ENCODE measurements around the gene TERT. TPM values are rescaled to one million over a fixed set of nuclear protein-coding genes. Genes with fewer than 3 reads are reported as not detected.
"Not testable (repeated sequence)": the region's sequence is repeated elsewhere in the genome, so short reads cannot be mapped to it uniquely, and the experiment has no call there.

Gene TERT
- total and polyA plus RNA-seq, 12 donors, result not detected

- Histone ChIP-seq H3K9me3 (peaks cover 0 to 16% (median 0%) of the 10 kb centered on the region in 11 donors), H3K4me3 (no peak overlapping the region), H3K27ac (no peak overlapping the region), H3K36me3 (no peaks in the 10 kb centered on the region), H3K4me1 (no peaks in the 10 kb centered on the region), H3K27me3 (peaks cover 0 to 7% (median 0%) of the 10 kb centered on the region in 7 donors)
- WGBS, 2 donors, result 85 to 89% methylated on average over 21 of the region's 21 CpGs
- no peak for TF ChIP-seq CTCF (IDR thresholded peaks at IDR 0.05)
- ATAC-seq (no peak), DNase-seq (no peak)
- intact Hi-C loops (cut with DNase I), result no loop called here
These were observed 17.5 kb downstream of the TERT start for GRCh38 chr5:1277331-1277730.

DNA sequence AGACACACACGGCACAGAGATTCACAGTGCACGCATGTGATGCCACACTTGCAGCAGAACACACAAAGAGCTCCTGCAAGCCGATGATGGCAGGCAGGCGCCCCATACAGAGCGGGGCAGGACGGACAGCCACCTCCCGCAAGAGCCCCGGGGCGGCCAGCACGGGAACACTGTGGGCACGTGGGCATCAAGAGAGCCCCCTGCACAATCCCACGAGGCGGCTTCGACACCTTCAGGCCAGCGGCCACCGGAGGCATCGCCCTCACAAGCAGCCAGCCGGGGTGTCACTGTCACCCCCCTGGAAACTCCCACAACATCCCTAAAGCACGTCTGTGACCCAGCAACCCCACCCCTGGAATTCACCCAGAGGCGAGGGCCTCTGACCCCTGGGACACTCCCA is 17.9 kb downstream of the TERT start:
- Histone ChIP-seq H3K4me1 (no peaks in the 10 kb centered on the region), H3K9me3 (peaks cover 0 to 16% (median 0%) of the 10 kb centered on the region in 11 donors), H3K27ac (no peak overlapping the region), H3K36me3 (no peaks in the 10 kb centered on the region), H3K4me3 (no peak overlapping the region), H3K27me3 (peaks cover 0 to 7% (median 0%) of the 10 kb centered on the region in 7 donors)
- WGBS, 2 donors, result 84 to 88% methylated on average over 20 of the region's 20 CpGs
- no peak for ATAC-seq
- peak in 1 of 2 donors; percentile 2 for DNase-seq
- TF ChIP-seq CTCF (IDR thresholded peaks at IDR 0.05), result no peak
- intact Hi-C loops (cut with DNase I), result no loop called here

DNA sequence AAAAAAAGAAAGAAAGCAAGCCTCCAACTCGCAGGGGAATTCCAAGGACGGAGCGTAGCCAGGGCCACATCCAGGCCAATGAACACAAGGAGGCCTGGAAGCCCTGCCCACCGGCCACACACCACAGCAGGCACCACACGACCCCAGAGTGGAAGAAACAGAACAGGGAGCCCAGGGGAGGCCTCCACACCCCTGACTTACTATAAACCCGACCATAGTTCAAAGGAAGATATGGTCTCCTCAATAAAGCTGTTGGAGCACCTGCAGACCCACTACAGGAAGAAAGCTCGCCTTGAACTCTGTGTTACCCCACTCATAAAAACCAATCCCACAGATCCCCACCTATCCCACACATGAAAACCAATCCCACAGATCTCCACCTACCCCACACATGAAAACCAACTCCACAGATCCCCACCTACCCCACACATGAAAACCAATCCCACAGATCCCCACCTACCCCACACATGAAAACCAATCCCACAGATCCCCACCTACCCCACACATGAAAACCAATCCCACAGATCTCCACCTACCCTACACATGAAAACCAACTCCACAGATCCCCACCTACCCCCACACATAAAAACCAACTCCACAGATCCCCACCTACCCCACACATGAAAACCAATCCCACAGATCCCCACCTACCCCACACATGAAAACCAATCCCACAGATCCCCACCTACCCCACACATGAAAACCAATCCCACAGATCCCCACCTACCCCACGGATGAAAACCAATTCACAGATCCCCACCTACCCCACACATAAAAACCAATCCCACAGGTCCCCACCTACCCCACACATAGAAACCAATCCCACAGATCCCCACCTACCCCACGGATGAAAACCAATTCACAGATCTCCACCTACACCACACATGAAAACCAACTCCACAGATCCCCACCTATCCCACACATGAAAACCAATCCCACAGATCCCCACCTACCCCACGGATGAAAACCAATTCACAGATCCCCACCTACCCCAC is 19.2 kb downstream of the TERT start:
- DNase-seq; H3K27me3 ChIP-seq; ATAC-seq; H3K36me3 ChIP-seq; H3K4me3 ChIP-seq; H3K4me1 ChIP-seq; intact Hi-C loops (cut with DNase I); H3K27ac ChIP-seq: not testable (repeated sequence)
- H3K9me3 ChIP-seq, result peaks cover 0 to 16% (median 0%) of the 10 kb centered on the region in 11 donors
- WGBS, 2 donors, result 74 to 79% methylated on average over 10 of the region's 10 CpGs

- H3K27me3 ChIP-seq, result peaks cover 0 to 7% (median 0%) of the 10 kb centered on the region in 7 donors
- peaks cover 0 to 16% (median 0%) of the 10 kb centered on the region in 11 donors for H3K9me3 ChIP-seq
- H3K4me3 ChIP-seq, result no peak overlapping the region
- WGBS, 2 donors, result 83 to 87% methylated on average over 16 of the region's 16 CpGs
- TF ChIP-seq CTCF (IDR thresholded peaks at IDR 0.05), result no peak
- no peaks in the 10 kb centered on the region for H3K36me3 ChIP-seq
- no peaks in the 10 kb centered on the region for H3K4me1 ChIP-seq
- intact Hi-C loops (cut with DNase I), result no loop called here
- DNase-seq, result no peak
- H3K27ac ChIP-seq, result no peak overlapping the region
- ATAC-seq, result no peak
These were observed 20.4 kb downstream of the TERT start for GRCh38 chr5:1274471-1274870.

DNA sequence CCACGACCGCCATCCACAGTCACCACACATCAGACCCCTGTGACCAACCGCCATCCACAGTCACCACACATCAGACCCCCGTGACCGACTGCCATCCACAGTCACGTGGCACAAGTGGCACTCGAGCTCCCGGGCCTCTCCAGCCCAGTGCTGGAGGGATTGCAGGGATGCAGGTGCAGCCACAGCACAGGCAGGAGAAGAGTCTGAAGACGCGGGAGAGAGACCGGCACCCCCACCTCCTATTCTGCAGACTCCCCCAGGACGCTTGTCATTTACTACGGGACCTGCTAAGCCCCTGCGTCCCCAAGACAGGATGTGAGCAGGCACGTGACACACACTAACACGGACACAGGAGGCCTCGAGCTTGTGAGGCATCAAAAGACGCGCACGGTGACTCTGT is 21.1 kb downstream of the TERT start:
- 90 to 93% methylated on average over 20 of the region's 20 CpGs for WGBS, 2 donors
- Histone ChIP-seq H3K27ac (no peak overlapping the region), H3K36me3 (no peaks in the 10 kb centered on the region), H3K9me3 (peaks cover 0 to 13% (median 0%) of the 10 kb centered on the region in 11 donors), H3K27me3 (peaks cover 0 to 7% (median 0%) of the 10 kb centered on the region in 7 donors), H3K4me3 (no peak overlapping the region), H3K4me1 (no peaks in the 10 kb centered on the region)
- no peak for DNase-seq
- no peak for ATAC-seq
- intact Hi-C loops (cut with DNase I), result no loop called here
- no peak for TF ChIP-seq CTCF (IDR thresholded peaks at IDR 0.05)

Measured in heart right ventricle (tissue), 16 donors.